Left lung (tissue), 10 donors: ENCODE data around the gene ZNF75A. TPM values are rescaled to one million over a fixed set of nuclear protein-coding genes. Genes with fewer than 3 reads are reported as not detected.

Experiments used
- ATAC-seq: fragments of 200-7000 bp; cut with Tn5 transposase; one replicate; pipeline ENCODE4 v1.9.1; 2020; ENCODE audit warnings: moderate library complexity
- DNase-seq, 4 donors: peaks; one replicate each; pipeline ENCODE4 v3.0.0-alpha.2; 2013 to 2020
- H3K27ac ChIP-seq, 2 donors: fragments of 200-600 bp; sonication (generic) in 1 of 2; one replicate each; pipeline versions ENCODE4 v1.5.0 to v1.8.0; 2020 to 2021
- H3K27me3 ChIP-seq, 2 donors: fragments of 200-600 bp; sonication (generic) in 1 of 2; one replicate each; pipeline versions ENCODE4 v1.5.0 to v1.8.0; 2020 to 2021
- H3K36me3 ChIP-seq, 2 donors: fragments of 200-600 bp; sonication (generic) in 1 of 2; one replicate each; pipeline versions ENCODE4 v1.5.0 to v1.8.0; 2020 to 2021
- H3K4me1 ChIP-seq, 2 donors: fragments of 200-600 bp; one replicate each; pipeline ENCODE4 v1.8.0; 2021
- H3K4me3 ChIP-seq, 2 donors: fragments of 200-600 bp; sonication (generic) in 1 of 2; one replicate each; pipeline versions ENCODE4 v1.5.0 to v1.8.0; 2020 to 2021; ENCODE audit warnings: mild to moderate bottlenecking in 1 of 2
- H3K9me3 ChIP-seq, 2 donors: fragments of 200-600 bp; sonication (generic) in 1 of 2; one replicate each; pipeline versions ENCODE4 v1.5.0 to v1.8.0; 2020 to 2021
- CTCF ChIP-seq, 2 donors: fragments of 200-600 bp; sonication (generic) in 1 of 2; IDR thresholded peaks; one replicate each; pipeline versions ENCODE4 v1.5.0 to v1.8.0; 2021; ENCODE audit warnings: antibody characterized with exemption in 2 of 2
- intact Hi-C, 2 donors: fragments of 100-400 bp; cut with DNase I; formaldehyde crosslinking; loops; one replicate each; pipeline versions ENCODE4 v1.11.2 to v1.14.2; 2022
- polyA plus RNA-seq, 6 donors: library from polyadenylated mRNA; unstranded; fragments of 120-200 nt; gene quantifications; one replicate each; pipeline ENCODE4 v1.2.1, GENCODE V29; 2013; ENCODE audit not compliant: insufficient read length in 6 of 6
- total RNA-seq, 2 donors: library from RNA; stranded (reverse); fragmentation: NEBNext Ultra II Directional; extraction: Animal tissue kit (Norgen Biotek cat#: 25700); gene quantifications; one replicate each; pipeline ENCODE4 v1.2.1, GENCODE V29; 2021
- donor health status: DM: no; HTN: yes; CAD: no.
- donor health status: DM: no; HTN: no; CAD: no.

Gene ZNF75A
- total and polyA plus RNA-seq, 8 donors = 20.3 to 65.3 (median 52.3) TPM

GRCh38 chr16:3328643-3329042 is 23.3 kb downstream of the ZNF75A start:
- ATAC-seq (no peak), DNase-seq (no peak)
- no peak overlapping the region for H3K4me3 ChIP-seq
- H3K36me3 ChIP-seq = no peaks in the 10 kb centered on the region
- intact Hi-C loops = no loop called here
- no peak for TF ChIP-seq CTCF (IDR thresholded peaks at IDR 0.05)
- H3K27ac ChIP-seq = no peak overlapping the region
- H3K27me3 ChIP-seq = no peaks in the 10 kb centered on the region
- H3K4me1 ChIP-seq = no peaks in the 10 kb centered on the region
- peaks cover 0 to 46% of the 10 kb centered on the region in 2 donors for H3K9me3 ChIP-seq

- Histone ChIP-seq H3K4me3 (no peak overlapping the region), H3K4me1 (no peaks in the 10 kb centered on the region), H3K27me3 (no peaks in the 10 kb centered on the region), H3K9me3 (no peaks in the 10 kb centered on the region), H3K36me3 (no peaks in the 10 kb centered on the region), H3K27ac (no peak overlapping the region)
- DNase-seq = no peak
- intact Hi-C loops = no loop called here
- ATAC-seq = no peak
- TF ChIP-seq CTCF (IDR thresholded peaks at IDR 0.05) = no peak
Observed at GRCh38 chr16:3346041-3346440, 40.7 kb downstream of the ZNF75A start.

GRCh38 chr16:3347586-3347985 is 42.3 kb downstream of the ZNF75A start:
- ATAC-seq (no peak), DNase-seq (no peak)
- TF ChIP-seq CTCF (IDR thresholded peaks at IDR 0.05) = no peak
- Histone ChIP-seq H3K27me3 (no peaks in the 10 kb centered on the region), H3K9me3 (no peaks in the 10 kb centered on the region), H3K27ac (no peak overlapping the region), H3K4me3 (no peak overlapping the region), H3K4me1 (no peaks in the 10 kb centered on the region), H3K36me3 (no peaks in the 10 kb centered on the region)
- intact Hi-C loops = no loop called here

- no peak for TF ChIP-seq CTCF (IDR thresholded peaks at IDR 0.05)
- Histone ChIP-seq H3K9me3 (no peaks in the 10 kb centered on the region), H3K4me3 (no peak overlapping the region), H3K4me1 (no peaks in the 10 kb centered on the region), H3K27me3 (no peaks in the 10 kb centered on the region), H3K36me3 (no peaks in the 10 kb centered on the region), H3K27ac (no peak overlapping the region)
- DNase-seq (no peak), ATAC-seq (no peak)
- intact Hi-C loops = no loop called here
Observed at GRCh38 chr16:3348547-3349167, 43.4 kb downstream of the ZNF75A start.

- Histone ChIP-seq H3K36me3 (no peaks in the 10 kb centered on the region), H3K4me3 (no peak overlapping the region), H3K4me1 (no peaks in the 10 kb centered on the region), H3K27me3 (no peaks in the 10 kb centered on the region), H3K9me3 (no peaks in the 10 kb centered on the region), H3K27ac (no peak overlapping the region)
- intact Hi-C loops = no loop called here
- no peak for DNase-seq
- ATAC-seq = no peak
- TF ChIP-seq CTCF (IDR thresholded peaks at IDR 0.05) = no peak
Observed at GRCh38 chr16:3349175-3349574, 43.9 kb downstream of the ZNF75A start.
